Measurements from ENCODE around the gene VPS18.

The VPS18 gene

GRCh38 chr15:40915679-40916078, 21.4 kb downstream of the VPS18 start:
- TF ChIP-seq, protein P1, sequence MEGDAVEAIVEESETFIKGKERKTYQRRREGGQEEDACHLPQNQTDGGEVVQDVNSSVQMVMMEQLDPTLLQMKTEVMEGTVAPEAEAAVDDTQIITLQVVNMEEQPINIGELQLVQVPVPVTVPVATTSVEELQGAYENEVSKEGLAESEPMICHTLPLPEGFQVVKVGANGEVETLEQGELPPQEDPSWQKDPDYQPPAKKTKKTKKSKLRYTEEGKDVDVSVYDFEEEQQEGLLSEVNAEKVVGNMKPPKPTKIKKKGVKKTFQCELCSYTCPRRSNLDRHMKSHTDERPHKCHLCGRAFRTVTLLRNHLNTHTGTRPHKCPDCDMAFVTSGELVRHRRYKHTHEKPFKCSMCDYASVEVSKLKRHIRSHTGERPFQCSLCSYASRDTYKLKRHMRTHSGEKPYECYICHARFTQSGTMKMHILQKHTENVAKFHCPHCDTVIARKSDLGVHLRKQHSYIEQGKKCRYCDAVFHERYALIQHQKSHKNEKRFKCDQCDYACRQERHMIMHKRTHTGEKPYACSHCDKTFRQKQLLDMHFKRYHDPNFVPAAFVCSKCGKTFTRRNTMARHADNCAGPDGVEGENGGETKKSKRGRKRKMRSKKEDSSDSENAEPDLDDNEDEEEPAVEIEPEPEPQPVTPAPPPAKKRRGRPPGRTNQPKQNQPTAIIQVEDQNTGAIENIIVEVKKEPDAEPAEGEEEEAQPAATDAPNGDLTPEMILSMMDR (IDR thresholded peaks at IDR 0.05) = no peak
- no peak overlapping the region for H3K27ac ChIP-seq

DNA sequence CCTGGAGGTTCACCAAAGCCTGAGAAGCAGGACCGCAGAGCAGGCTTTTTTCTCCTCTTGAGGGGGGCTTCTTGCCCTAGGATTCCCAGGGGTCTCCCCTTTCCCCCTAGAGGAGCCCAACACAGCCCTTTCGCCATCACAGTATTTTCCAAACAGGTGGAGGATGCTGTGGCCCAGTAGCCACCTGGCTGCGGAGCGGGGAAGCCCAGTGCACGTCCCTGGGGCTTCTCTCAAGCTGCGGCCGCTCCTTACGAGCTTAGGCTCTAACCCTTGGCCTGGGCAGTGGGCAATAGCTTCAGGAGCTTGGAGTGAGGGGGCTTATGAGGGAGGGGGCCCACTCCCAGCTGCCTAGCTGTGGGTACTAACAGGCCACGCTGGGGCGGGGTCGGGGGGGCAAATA, 23.3 kb downstream of the VPS18 start:
- no peak overlapping the region for H3K27ac ChIP-seq
- TF ChIP-seq, protein P1 (IDR thresholded peaks at IDR 0.05) = no peak
- no peak for TF ChIP-seq ZFX (IDR thresholded peaks at IDR 0.05; ENCODE audit: borderline replicate concordance)

DNA sequence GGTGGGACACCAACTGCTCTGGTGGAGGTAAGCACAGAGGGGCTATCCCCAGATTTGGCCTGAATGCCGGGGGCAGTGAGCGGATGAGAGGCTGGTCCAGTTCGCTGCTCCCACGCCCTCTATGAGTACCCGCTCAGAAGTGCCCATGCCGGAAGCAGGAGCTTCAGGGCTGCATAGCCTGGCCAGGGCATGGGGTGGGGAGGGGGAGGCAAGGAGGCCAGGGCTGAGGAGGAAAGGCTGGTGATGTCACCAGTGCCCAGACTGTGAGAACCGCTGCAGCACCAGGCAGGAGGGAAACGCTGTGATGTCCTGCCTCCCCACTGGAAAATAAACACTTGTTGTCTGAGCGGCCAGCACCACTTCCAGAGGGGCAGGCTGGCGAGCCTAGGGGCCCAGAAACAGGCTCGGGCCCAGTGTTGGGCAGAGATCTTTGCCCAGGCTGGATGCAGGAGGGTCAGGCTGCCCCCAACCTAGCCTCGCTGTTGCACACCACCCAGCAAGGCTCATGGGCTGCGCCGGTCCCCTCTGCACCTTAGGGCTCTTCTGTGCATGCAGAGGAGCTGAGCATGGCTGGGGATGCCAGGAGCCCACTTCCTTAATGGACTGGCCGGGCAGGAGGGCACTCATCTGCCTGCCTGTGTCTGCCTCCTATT, 24.0 kb downstream of the VPS18 start:
- TF ChIP-seq ZFX (IDR thresholded peaks at IDR 0.05; ENCODE audit: borderline replicate concordance) = no peak
- TF ChIP-seq, protein P1 (IDR thresholded peaks at IDR 0.05) = no peak
- H3K27ac ChIP-seq = no peak overlapping the region

DNA sequence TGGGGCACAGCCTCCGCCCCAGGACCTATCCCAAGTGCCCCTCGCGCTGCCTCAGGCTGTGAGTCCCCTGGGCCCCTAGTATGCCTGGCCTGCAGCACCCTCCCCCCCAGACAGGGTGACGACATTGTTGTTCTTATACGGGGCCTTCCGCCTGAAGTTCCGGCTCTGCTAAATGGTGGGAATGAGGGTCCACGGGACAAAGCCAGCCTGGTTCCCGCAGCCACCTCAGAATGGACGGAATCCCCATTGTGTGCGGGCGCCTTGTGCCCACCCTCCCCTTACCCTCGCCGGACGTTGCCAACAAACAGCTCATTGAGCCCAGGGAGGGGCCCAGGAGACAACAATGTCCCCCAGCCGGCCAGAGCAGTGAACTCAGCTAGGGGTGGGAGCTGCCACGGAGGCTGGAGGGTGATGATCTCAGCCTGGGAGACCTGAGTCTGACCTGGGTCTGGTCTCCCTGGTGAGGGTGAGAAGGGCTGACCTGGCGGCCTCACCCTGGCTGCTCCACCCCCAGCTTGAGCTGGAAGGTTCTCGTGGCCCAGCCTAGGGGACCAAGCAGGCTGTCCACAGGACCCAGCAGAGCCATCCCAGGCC, 24.6 kb downstream of the VPS18 start:
- H3K27ac ChIP-seq = no peak overlapping the region
- TF ChIP-seq, protein P1 (IDR thresholded peaks at IDR 0.05) = no peak
- TF ChIP-seq ZFX (IDR thresholded peaks at IDR 0.05; ENCODE audit: borderline replicate concordance) = no peak

DNA sequence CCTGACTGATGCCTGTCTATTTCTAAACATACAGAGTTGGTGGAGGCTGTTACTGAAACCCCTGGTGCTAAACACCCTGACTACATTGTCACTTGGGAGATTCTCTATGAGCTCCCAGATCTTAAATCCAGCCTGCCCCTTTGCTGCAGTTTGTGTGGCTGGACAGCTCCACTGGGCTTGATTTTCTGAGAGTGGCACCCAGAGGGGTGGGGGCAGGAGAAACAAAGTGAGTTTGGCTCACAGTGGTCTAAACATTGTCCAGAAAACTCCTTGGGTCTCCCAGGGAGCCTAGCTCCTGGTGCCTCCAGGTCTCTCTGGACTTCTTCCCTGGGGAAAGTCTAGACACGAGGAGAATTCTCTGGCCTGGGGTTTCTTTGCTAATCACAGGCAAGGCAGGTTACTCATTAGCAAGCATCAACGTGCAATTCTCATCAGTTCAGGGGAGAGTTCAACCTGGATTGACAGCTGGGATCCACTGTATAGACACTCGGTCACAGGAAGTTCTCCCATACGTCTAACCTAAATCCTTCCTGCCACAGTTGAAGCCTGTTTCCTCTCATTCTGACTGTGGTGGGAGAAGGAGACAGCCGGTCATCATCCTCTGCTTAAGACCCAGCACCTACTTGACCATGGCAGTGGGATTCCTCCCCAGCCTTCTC, 27.8 kb downstream of the VPS18 start:
- TF ChIP-seq, protein P1 (IDR thresholded peaks at IDR 0.05) = no peak
- no peak for TF ChIP-seq ZFX (IDR thresholded peaks at IDR 0.05; ENCODE audit: borderline replicate concordance)
- no peak overlapping the region for H3K27ac ChIP-seq

DNA sequence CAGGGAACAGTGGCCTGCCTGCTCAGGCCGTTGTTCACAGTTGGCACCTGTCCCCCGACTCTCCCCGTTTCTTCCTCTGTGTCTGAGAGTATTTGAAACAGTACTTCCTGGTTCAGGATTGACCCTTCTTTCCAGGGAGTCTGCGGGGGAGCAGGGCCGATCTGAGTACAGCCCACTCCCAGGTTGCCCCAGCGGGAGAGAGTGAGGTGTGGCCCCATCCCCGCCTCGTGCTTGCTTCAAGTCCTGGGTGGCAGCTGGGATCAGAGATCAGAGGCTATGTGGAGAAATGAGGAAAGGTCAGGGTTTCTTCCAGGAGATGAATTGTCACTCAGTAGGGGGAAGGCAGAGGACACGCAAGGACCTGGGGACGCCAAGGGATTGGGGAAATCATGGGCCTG, 28.4 kb downstream of the VPS18 start:
- no peak overlapping the region for H3K27ac ChIP-seq

More for the DNA sequence above, 28.4 kb downstream of the VPS18 start:
- no peak for TF ChIP-seq ZFX (IDR thresholded peaks at IDR 0.05; ENCODE audit: borderline replicate concordance)
- TF ChIP-seq, protein P1 (IDR thresholded peaks at IDR 0.05) = no peak

Data from 22Rv1 (cell line).